Karpas-422 (cell line): ENCODE results near the gene DYNLT3. TPM values are rescaled to one million over a fixed set of nuclear protein-coding genes. Genes with fewer than 3 reads are reported as not detected.
A peak's percentile ranks its signal among the peaks of the same experiment; 100 is the strongest.

ENCODE experiments used
- DNase-seq: peaks from one replicate; pipeline ENCODE4 v3.0.0-alpha.2; 2015
- H2AFZ ChIP-seq: fragments of 200-600 bp; sonication (generic); 2 replicates; pipeline ENCODE4 v1.6.1; 2014; ENCODE audit warnings: antibody characterized with exemption, low read length, mixed read lengths
- H3K27ac ChIP-seq: fragments of 200-600 bp; sonication (generic); 2 replicates; pipeline ENCODE4 v1.5.1; 2014; ENCODE audit warnings: mild to moderate bottlenecking, low read length, moderate library complexity
- H3K27me3 ChIP-seq: fragments of 200-600 bp; sonication (generic); 2 replicates; pipeline ENCODE4 v1.6.1; 2014; ENCODE audit warnings: low read length, mixed read lengths
- H3K36me3 ChIP-seq: fragments of 200-600 bp; sonication (generic); 2 replicates; pipeline ENCODE4 v1.6.1; 2014; ENCODE audit warnings: low read length, mixed read lengths; ENCODE audit not compliant: insufficient read depth
- H3K4me1 ChIP-seq: fragments of 200-600 bp; sonication (generic); 2 replicates; pipeline ENCODE4 v1.6.1; 2014; ENCODE audit warnings: mild to moderate bottlenecking, low read length, mixed read lengths
- H3K4me2 ChIP-seq: fragments of 200-600 bp; sonication (generic); 2 replicates; pipeline ENCODE4 v1.6.1; 2014; ENCODE audit warnings: low read length, low read depth, mild to moderate bottlenecking; ENCODE audit not compliant: poor library complexity, severe bottlenecking
- H3K4me3 ChIP-seq: fragments of 200-600 bp; sonication (generic); 2 replicates; pipeline ENCODE4 v1.5.1; 2014; ENCODE audit warnings: mild to moderate bottlenecking, antibody characterized with exemption, low read length, mixed read lengths
- H3K79me2 ChIP-seq: fragments of 200-600 bp; sonication (generic); 2 replicates; pipeline ENCODE4 v1.6.1; 2014; ENCODE audit warnings: mild to moderate bottlenecking, low read length, mixed read lengths
- H3K9ac ChIP-seq: fragments of 200-600 bp; sonication (generic); 2 replicates; pipeline ENCODE4 v1.6.0; 2014; ENCODE audit warnings: low read length
- H3K9me2 ChIP-seq: fragments of 200-600 bp; sonication (generic), shearing (Covaris generic); replicated peaks from 2 replicates; pipeline ENCODE4 v1.6.0; 2014; ENCODE audit warnings: mild to moderate bottlenecking, low read length, moderate library complexity; ENCODE audit not compliant: insufficient read depth
- H3K9me3 ChIP-seq: fragments of 300-700, 200-600 bp; sonication (generic); 2 replicates; pipeline ENCODE4 v1.6.1; 2014; ENCODE audit warnings: low read length, mixed read lengths
- H4K20me1 ChIP-seq: fragments of 200-600 bp; sonication (generic); 2 replicates; pipeline ENCODE4 v1.6.1; 2014; ENCODE audit warnings: mild to moderate bottlenecking, antibody characterized with exemption, low read length, low read depth; ENCODE audit not compliant: insufficient read depth
- total RNA-seq: library from RNA; depleted of rRNA; stranded (reverse); fragments of >200 nt; shearing (Covaris generic); gene quantifications from 2 replicates; pipeline ENCODE4 v1.2.3, GENCODE V29; 2014; ENCODE audit warnings: low replicate concordance

The DYNLT3 gene
- total RNA-seq, 1 experiment from 2014 or later: 33.5 TPM

- H2AFZ ChIP-seq: no peak overlapping the region
- no peak overlapping the region for H3K4me3 ChIP-seq
- H3K4me1 ChIP-seq: no peaks in the 10 kb centered on the region
- no peaks in the 10 kb centered on the region for H3K36me3 ChIP-seq
- H4K20me1 ChIP-seq: no peaks in the 10 kb centered on the region
- DNase-seq: no peak
- H3K4me2 ChIP-seq: no peak overlapping the region
- no peaks in the 10 kb centered on the region for H3K79me2 ChIP-seq
- no peaks in the 10 kb centered on the region for H3K9me2 ChIP-seq
- H3K27me3 ChIP-seq: no peaks in the 10 kb centered on the region
- H3K27ac ChIP-seq: no peak overlapping the region
- no peak overlapping the region for H3K9ac ChIP-seq
- H3K9me3 ChIP-seq: no peaks in the 10 kb centered on the region
Measured at GRCh38 chrX:37834937-37835336, 12.4 kb downstream of the DYNLT3 start.

GRCh38 chrX:37830371-37830770 lies 17.0 kb downstream of the DYNLT3 start:
- Histone ChIP-seq H3K36me3 (no peaks in the 10 kb centered on the region), H4K20me1 (no peaks in the 10 kb centered on the region), H3K4me3 (no peak overlapping the region), H3K79me2 (no peaks in the 10 kb centered on the region), H3K27ac (no peak overlapping the region), H3K27me3 (no peaks in the 10 kb centered on the region), H3K9me3 (no peaks in the 10 kb centered on the region), H3K9ac (no peak overlapping the region), H2AFZ (no peak overlapping the region), H3K4me2 (no peak overlapping the region), H3K9me2 (no peaks in the 10 kb centered on the region), H3K4me1 (no peaks in the 10 kb centered on the region)
- DNase-seq: no peak

GRCh38 chrX:37829721-37830120 lies 17.6 kb downstream of the DYNLT3 start:
- H3K4me3 ChIP-seq: no peak overlapping the region
- H3K9me2 ChIP-seq: no peaks in the 10 kb centered on the region
- no peaks in the 10 kb centered on the region for H3K9me3 ChIP-seq
- H2AFZ ChIP-seq: no peak overlapping the region
- H3K36me3 ChIP-seq: no peaks in the 10 kb centered on the region
- H3K27ac ChIP-seq: no peak overlapping the region
- H3K4me2 ChIP-seq: no peak overlapping the region
- no peak for DNase-seq
- H4K20me1 ChIP-seq: no peaks in the 10 kb centered on the region
- no peak overlapping the region for H3K9ac ChIP-seq
- H3K4me1 ChIP-seq: peaks cover 4% of the 10 kb centered on the region
- H3K27me3 ChIP-seq: no peaks in the 10 kb centered on the region
- no peaks in the 10 kb centered on the region for H3K79me2 ChIP-seq

DNA sequence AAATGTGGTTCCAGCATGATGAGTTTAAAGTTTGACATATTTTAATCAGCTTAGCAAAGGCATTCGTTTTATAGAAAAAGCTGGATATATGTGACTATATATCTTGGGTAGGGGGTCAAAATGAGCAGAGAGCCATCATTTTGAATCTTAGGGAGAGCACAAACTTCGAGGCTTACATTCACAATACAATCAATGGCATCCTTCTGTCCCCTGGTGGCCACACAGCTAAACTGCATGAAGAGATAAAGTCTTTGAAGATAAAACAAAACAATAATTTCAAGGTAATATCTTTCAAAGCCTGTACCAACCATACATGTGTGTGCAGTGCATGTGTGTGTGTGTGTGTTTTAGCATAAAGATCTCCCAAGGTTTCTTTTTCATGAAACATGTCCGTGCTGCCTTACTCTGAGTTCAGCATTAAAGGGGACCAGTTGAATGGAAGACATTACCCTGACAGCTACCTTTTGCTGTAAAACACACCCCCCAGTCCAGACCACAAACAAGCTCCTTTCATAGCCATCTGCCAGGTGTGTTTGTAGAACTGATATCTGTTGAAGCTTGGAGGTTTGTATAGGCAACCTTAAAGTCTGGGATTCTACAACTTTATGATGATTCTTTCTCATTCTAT lies 22.0 kb downstream of the DYNLT3 start:
- H3K4me2 ChIP-seq: peak overlapping the region; percentile 25
- peak; percentile 86 for DNase-seq
- no peaks in the 10 kb centered on the region for H3K27me3 ChIP-seq
- no peaks in the 10 kb centered on the region for H4K20me1 ChIP-seq
- peak overlapping the region; percentile 4; the same call in 1 of the 2 replicates for H2AFZ ChIP-seq
- H3K4me3 ChIP-seq: no peak overlapping the region
- no peaks in the 10 kb centered on the region for H3K36me3 ChIP-seq
- no peaks in the 10 kb centered on the region for H3K79me2 ChIP-seq
- no peaks in the 10 kb centered on the region for H3K9me2 ChIP-seq
- H3K9ac ChIP-seq: no peak overlapping the region
- peaks cover 24% of the 10 kb centered on the region for H3K4me1 ChIP-seq
- no peaks in the 10 kb centered on the region for H3K9me3 ChIP-seq
- peak overlapping the region; percentile 6; the same call in 1 of the 2 replicates for H3K27ac ChIP-seq

DNA sequence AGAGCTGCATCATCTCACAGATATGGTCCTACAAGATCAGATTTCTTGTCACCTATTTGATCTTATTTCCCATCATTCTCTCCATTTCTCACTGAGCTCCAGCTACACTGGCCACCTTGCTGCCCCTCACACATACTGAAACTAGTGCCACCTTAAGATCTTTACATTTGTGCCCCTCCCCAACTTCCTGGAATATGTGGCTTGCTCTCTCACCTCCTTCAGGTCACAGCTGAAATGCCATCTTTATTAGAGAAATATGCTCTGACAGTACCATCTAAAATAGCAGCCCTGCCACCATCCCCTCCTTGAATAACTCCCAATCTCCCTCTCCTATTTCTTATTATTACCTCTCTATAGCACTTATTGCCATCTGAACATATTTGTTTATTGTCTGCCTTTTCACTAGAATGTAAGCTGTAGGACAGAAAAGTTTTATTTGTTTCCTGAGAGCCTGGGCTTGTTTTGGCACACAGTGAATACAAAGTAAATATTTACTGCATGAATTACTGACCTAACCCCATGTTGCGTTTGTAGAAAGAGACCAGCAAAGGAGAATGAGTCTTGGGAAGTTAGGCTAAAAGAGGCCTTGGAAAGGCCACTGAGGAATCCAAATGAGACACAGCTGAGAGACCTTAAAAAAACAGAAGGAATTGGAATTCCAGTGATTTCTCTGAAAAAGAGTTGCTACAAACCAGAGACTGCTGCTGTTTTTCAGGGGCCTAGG lies 22.7 kb downstream of the DYNLT3 start:
- H3K4me2 ChIP-seq: peak overlapping the region; percentile 25

GRCh38 chrX:37820646-37821045 lies 26.7 kb downstream of the DYNLT3 start:
- DNase-seq: no peak
- peaks cover 66% of the 10 kb centered on the region for H3K4me1 ChIP-seq
- no peak overlapping the region for H2AFZ ChIP-seq
- H4K20me1 ChIP-seq: no peaks in the 10 kb centered on the region
- H3K9me2 ChIP-seq: no peaks in the 10 kb centered on the region
- H3K4me2 ChIP-seq: no peak overlapping the region
- no peaks in the 10 kb centered on the region for H3K79me2 ChIP-seq
- no peak overlapping the region for H3K9ac ChIP-seq
- no peaks in the 10 kb centered on the region for H3K9me3 ChIP-seq
- no peak overlapping the region for H3K4me3 ChIP-seq
- H3K36me3 ChIP-seq: no peaks in the 10 kb centered on the region
- peak overlapping the region; percentile 56 for H3K27ac ChIP-seq
- H3K27me3 ChIP-seq: no peaks in the 10 kb centered on the region

More for the DNA sequence above, 22.7 kb downstream of the DYNLT3 start:
- H3K9me2 ChIP-seq: no peaks in the 10 kb centered on the region
- no peaks in the 10 kb centered on the region for H3K27me3 ChIP-seq
- no peak overlapping the region for H3K4me3 ChIP-seq
- no peaks in the 10 kb centered on the region for H4K20me1 ChIP-seq
- peak overlapping the region; percentile 6; the same call in 1 of the 2 replicates for H3K27ac ChIP-seq
- no peaks in the 10 kb centered on the region for H3K79me2 ChIP-seq
- no peaks in the 10 kb centered on the region for H3K9me3 ChIP-seq
- no peaks in the 10 kb centered on the region for H3K36me3 ChIP-seq
- no peak overlapping the region for H3K9ac ChIP-seq
- H2AFZ ChIP-seq: peak overlapping the region; percentile 4; the same call in 1 of the 2 replicates
- DNase-seq: peak; percentile 58
- peaks cover 28% of the 10 kb centered on the region for H3K4me1 ChIP-seq

DNA sequence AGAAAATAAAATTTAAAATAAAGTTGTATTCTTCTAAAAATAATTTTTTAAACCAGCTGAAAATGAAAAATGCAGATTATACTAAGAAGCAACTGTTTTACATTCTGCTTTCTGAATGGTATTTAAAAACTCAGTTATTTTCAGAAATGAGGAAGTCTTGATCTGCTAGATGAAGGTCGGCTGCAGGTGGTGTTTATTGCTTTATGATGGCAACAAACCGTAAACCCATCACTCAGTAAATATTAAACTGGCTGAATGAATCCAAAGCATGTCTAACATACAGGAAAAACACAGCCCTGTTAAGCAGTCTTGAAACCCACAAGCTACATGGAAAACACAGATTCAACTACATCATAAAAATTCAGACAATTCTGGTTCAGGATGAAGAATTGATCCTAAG lies 29.3 kb downstream of the DYNLT3 start:
- Histone ChIP-seq H3K9ac (peak overlapping the region; percentile 61), H3K4me2 (peak overlapping the region; percentile 59), H3K4me3 (peak overlapping the region; percentile 58), H4K20me1 (no peaks in the 10 kb centered on the region), H3K4me1 (peaks cover 77% of the 10 kb centered on the region), H3K36me3 (no peaks in the 10 kb centered on the region), H3K27me3 (no peaks in the 10 kb centered on the region), H3K27ac (peak overlapping the region; percentile 93), H3K9me3 (no peaks in the 10 kb centered on the region), H3K79me2 (no peaks in the 10 kb centered on the region), H3K9me2 (no peaks in the 10 kb centered on the region), H2AFZ (no peak overlapping the region)
- DNase-seq: peak; percentile 91

- Histone ChIP-seq H3K79me2 (no peaks in the 10 kb centered on the region), H4K20me1 (no peaks in the 10 kb centered on the region), H2AFZ (no peak overlapping the region), H3K4me2 (peak overlapping the region; percentile 59), H3K36me3 (no peaks in the 10 kb centered on the region), H3K9ac (peak overlapping the region; percentile 37), H3K9me3 (no peaks in the 10 kb centered on the region), H3K27ac (peak overlapping the region; percentile 93), H3K27me3 (no peaks in the 10 kb centered on the region), H3K4me1 (peaks cover 78% of the 10 kb centered on the region), H3K4me3 (peak overlapping the region; percentile 32), H3K9me2 (no peaks in the 10 kb centered on the region)
- DNase-seq: peak; percentile 93
Measured at GRCh38 chrX:37817579-37817978, 29.8 kb downstream of the DYNLT3 start.
